Keratinocyte (primary cell): ENCODE measurements around the gene MS4A15. TPM values are rescaled to one million over a fixed set of nuclear protein-coding genes. Genes with fewer than 3 reads are reported as not detected.

Experiments used
- DNase-seq: peaks from one replicate; pipeline ENCODE4 v3.0.0-alpha.2; 2011; ENCODE audit warnings: low read depth, missing footprints, low spot score
- FAIRE-seq: peaks from 2 replicates; lab custom pipeline; 2011; peaks lifted over from hg19 to GRCh38; lab: Jason Lieb, UNC
- H2AFZ ChIP-seq: 2 replicates; pipeline ENCODE4 v1.6.0; 2012; ENCODE audit warnings: low read length, control low read depth, inconsistent platforms; ENCODE audit not compliant: control insufficient read depth
- H3K27ac ChIP-seq: 2 replicates; pipeline ENCODE4 v1.5.1; 2011; ENCODE audit warnings: low read length; ENCODE audit not compliant: control insufficient read depth, insufficient read depth
- H3K27me3 ChIP-seq: 3 replicates; pipeline ENCODE4 v1.6.0; 2011; ENCODE audit warnings: low read length; ENCODE audit not compliant: control insufficient read depth, insufficient read depth; ENCODE audit errors: extremely low read depth
- H3K36me3 ChIP-seq, 2 experiments: 2 replicates in 1 of 2; 3 replicates in 1 of 2; pipeline ENCODE4 v1.5.1; 2011; ENCODE audit warnings: low read length in 2 of 2, mild to moderate bottlenecking in 1 of 2; ENCODE audit not compliant: control insufficient read depth in 2 of 2, insufficient read depth in 2 of 2; ENCODE audit errors: extremely low read depth in 1 of 2
- H3K4me1 ChIP-seq: 3 replicates; pipeline ENCODE4 v1.5.1; 2011; ENCODE audit warnings: low read length; ENCODE audit not compliant: control insufficient read depth, insufficient read depth; ENCODE audit errors: extremely low read depth
- H3K4me2 ChIP-seq: 3 replicates; pipeline ENCODE4 v1.6.0; 2011; ENCODE audit warnings: low read depth, low read length; ENCODE audit not compliant: control insufficient read depth, insufficient read depth; ENCODE audit errors: extremely low read depth
- H3K4me3 ChIP-seq, 3 experiments: fragments of 200-600 bp in 1 of 3; sonication (generic) in 1 of 3; 2 replicates in 2 of 3; 3 replicates in 1 of 3; pipeline ENCODE4 v1.5.1; 2011 to 2016; ENCODE audit warnings: low read length in 3 of 3, mild to moderate bottlenecking in 3 of 3, control low read depth in 2 of 3, inconsistent platforms in 1 of 3, low read depth in 1 of 3, mixed read lengths in 1 of 3, mixed run types in 1 of 3, moderate library complexity in 1 of 3; ENCODE audit not compliant: control insufficient read depth in 2 of 3, insufficient read depth in 2 of 3; ENCODE audit errors: extremely low read depth in 1 of 3
- H3K79me2 ChIP-seq: 2 replicates; pipeline ENCODE4 v1.6.0; 2012; ENCODE audit warnings: low read length; ENCODE audit not compliant: control insufficient read depth, insufficient read depth
- H3K9ac ChIP-seq: 3 replicates; pipeline ENCODE4 v1.6.0; 2011; ENCODE audit warnings: low read length; ENCODE audit not compliant: control insufficient read depth, insufficient read depth; ENCODE audit errors: extremely low read depth
- H3K9me1 ChIP-seq: 3 replicates; pipeline ENCODE4 v1.6.0; 2011; ENCODE audit warnings: low read length; ENCODE audit not compliant: control insufficient read depth, insufficient read depth; ENCODE audit errors: extremely low read depth
- H3K9me3 ChIP-seq: 2 replicates; pipeline ENCODE4 v1.5.1; 2012; ENCODE audit warnings: low read depth, low read length; ENCODE audit not compliant: control insufficient read depth
- H4K20me1 ChIP-seq: 3 replicates; pipeline ENCODE4 v1.6.0; 2011; ENCODE audit warnings: low read length; ENCODE audit not compliant: control insufficient read depth, insufficient read depth; ENCODE audit errors: extremely low read depth
- EZH2 ChIP-seq: IDR thresholded peaks from one replicate; pipeline ENCODE4 v1.6.1; 2012; ENCODE audit warnings: inconsistent platforms, mild to moderate bottlenecking, low read length, moderate library complexity
- dilution Hi-C: fragments of 300-500 bp; cut with MboI; formaldehyde crosslinking; loops from one replicate; pipeline ENCODE4 v1.7.0; 2020; ENCODE audit warnings: low sequenced_read_pairs; ENCODE audit not compliant: extremely low pct_ligation_motif_present
- polyA plus RNA-seq, 5 experiments: library from polyadenylated mRNA; depleted of rRNA in 3 of 5; stranded (reverse) in 3 of 5; stranded (forward) in 1 of 5; unstranded in 1 of 5; fragments of >200 nt; gene quantifications; 1 replicate in 1 of 5; 2 replicates in 3 of 5; 3 replicates in 1 of 5; pipeline versions ENCODE4 v1.2.1 to v1.2.3, GENCODE V29; 2011 to 2012; ENCODE audit warnings: missing spikeins in 2 of 5, low read depth in 1 of 5, low replicate concordance in 1 of 5
- TF ChIP-seq, protein P1 (sequence below), 3 experiments: IDR thresholded peaks in 1 of 3; conservative IDR thresholded peaks in 1 of 3; optimal IDR thresholded peaks in 1 of 3; 2 replicates in 2 of 3; 3 replicates in 1 of 3; pipeline versions ENCODE3 to v1.5.1; 2011; ENCODE audit warnings: low read length in 3 of 3, mild to moderate bottlenecking in 3 of 3, moderate library complexity in 2 of 3, control low read depth in 1 of 3, inconsistent platforms in 1 of 3; ENCODE audit not compliant: insufficient read depth in 2 of 3; ENCODE audit errors: extremely low read depth in 1 of 3

Gene MS4A15
- polyA plus RNA-seq, 1 donor (not counting 4 experiments of a cell fraction or from before 2014, with no cell fraction given) = 0.03 TPM

DNA sequence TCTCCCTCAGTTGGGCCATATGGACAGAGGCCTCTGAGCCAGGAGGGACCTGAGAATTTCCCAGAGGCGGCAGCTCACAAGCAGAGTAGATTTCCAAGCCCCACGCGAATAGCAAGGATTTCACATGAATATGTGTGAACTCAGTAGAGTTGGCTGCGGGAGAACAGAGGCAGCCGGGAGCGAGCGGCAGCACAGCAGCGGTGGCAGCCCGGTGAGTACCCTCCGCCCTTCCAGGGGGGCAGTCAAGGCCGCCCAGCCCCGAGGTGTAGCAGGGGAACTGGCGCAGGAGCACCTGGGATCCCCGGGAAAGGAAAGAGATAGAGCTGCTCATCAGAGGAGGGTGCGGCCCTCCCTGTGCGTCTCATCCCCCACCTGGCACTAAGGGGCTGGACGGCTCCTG, 8.4 kb upstream of the MS4A15 start:
- dilution Hi-C loops = no loop called here
- no peak for FAIRE-seq

DNA sequence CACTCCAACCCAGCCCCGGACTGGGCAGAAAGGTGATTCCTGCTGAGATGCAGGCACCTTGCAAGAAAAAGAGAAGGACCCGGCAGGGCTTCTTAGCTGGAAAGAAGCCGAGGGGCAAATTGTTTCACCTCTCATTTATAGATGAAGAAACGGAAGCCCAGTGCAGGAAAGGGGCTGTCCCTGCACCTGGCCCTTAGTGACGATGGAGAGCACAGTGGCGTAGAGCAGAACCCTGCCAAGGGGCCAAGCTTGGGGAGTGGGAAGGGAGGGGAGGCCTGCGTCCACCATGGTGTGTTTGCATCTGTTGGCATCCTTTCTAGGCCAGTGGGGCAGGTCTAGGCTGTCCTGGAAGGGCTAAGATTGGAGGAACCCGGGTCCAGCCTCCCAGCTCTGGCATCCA, 7.8 kb upstream of the MS4A15 start:
- H3K27me3 ChIP-seq = no peaks in the 10 kb centered on the region
- dilution Hi-C loops = no loop called here

More for the DNA sequence above, 8.4 kb upstream of the MS4A15 start:
- no peak overlapping the region for H3K27ac ChIP-seq
- no peak for DNase-seq
- H3K4me1 ChIP-seq = no peaks in the 10 kb centered on the region
- H3K79me2 ChIP-seq = no peaks in the 10 kb centered on the region
- no peak for TF ChIP-seq EZH2
- TF ChIP-seq, protein P1, sequence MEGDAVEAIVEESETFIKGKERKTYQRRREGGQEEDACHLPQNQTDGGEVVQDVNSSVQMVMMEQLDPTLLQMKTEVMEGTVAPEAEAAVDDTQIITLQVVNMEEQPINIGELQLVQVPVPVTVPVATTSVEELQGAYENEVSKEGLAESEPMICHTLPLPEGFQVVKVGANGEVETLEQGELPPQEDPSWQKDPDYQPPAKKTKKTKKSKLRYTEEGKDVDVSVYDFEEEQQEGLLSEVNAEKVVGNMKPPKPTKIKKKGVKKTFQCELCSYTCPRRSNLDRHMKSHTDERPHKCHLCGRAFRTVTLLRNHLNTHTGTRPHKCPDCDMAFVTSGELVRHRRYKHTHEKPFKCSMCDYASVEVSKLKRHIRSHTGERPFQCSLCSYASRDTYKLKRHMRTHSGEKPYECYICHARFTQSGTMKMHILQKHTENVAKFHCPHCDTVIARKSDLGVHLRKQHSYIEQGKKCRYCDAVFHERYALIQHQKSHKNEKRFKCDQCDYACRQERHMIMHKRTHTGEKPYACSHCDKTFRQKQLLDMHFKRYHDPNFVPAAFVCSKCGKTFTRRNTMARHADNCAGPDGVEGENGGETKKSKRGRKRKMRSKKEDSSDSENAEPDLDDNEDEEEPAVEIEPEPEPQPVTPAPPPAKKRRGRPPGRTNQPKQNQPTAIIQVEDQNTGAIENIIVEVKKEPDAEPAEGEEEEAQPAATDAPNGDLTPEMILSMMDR (optimal IDR thresholded peaks at IDR 0.05 in 1 of 3, IDR thresholded peaks at IDR 0.05 in 1 of 3, conservative IDR thresholded peaks at IDR 0.05 in 1 of 3; ENCODE audit: extremely low read depth in 1 of 3, insufficient read depth in 2 of 3, low read length in 3 of 3) = no peak
- peaks cover 5% of the 10 kb centered on the region for H3K9me3 ChIP-seq
- H2AFZ ChIP-seq = no peak overlapping the region
- H3K36me3 ChIP-seq = no peaks in the 10 kb centered on the region
- H3K27me3 ChIP-seq = no peaks in the 10 kb centered on the region
- H3K4me2 ChIP-seq = no peak overlapping the region
- no peak overlapping the region for H3K9ac ChIP-seq
- no peaks in the 10 kb centered on the region for H3K9me1 ChIP-seq
- no peaks in the 10 kb centered on the region for H4K20me1 ChIP-seq
- no peak overlapping the region for H3K4me3 ChIP-seq

More for the DNA sequence above, 7.8 kb upstream of the MS4A15 start:
- Histone ChIP-seq H2AFZ (no peak overlapping the region), H3K9me3 (peaks cover 5% of the 10 kb centered on the region), H3K4me2 (no peak overlapping the region), H3K9ac (no peak overlapping the region), H3K36me3 (no peaks in the 10 kb centered on the region), H3K4me3 (no peak overlapping the region), H3K4me1 (no peaks in the 10 kb centered on the region), H4K20me1 (no peaks in the 10 kb centered on the region), H3K79me2 (no peaks in the 10 kb centered on the region), H3K9me1 (no peaks in the 10 kb centered on the region), H3K27ac (no peak overlapping the region)
- TF ChIP-seq, protein P1 (optimal IDR thresholded peaks at IDR 0.05 in 1 of 3, IDR thresholded peaks at IDR 0.05 in 1 of 3, conservative IDR thresholded peaks at IDR 0.05 in 1 of 3; ENCODE audit: extremely low read depth in 1 of 3, insufficient read depth in 2 of 3, low read length in 3 of 3) = no peak
- TF ChIP-seq EZH2 = no peak
- no peak for FAIRE-seq
- no peak for DNase-seq
